PFSK-1 (cell line): ENCODE results near the gene WWC1.

Experiments
- FOXP2 ChIP-seq: optimal IDR thresholded peaks from 2 replicates; pipeline ENCODE3; 2011; ENCODE audit warnings: borderline replicate concordance, control low read depth, inconsistent platforms; ENCODE audit not compliant: insufficient read depth; ENCODE audit errors: extremely low read length, extremely low read depth
- POLR2AphosphoS5 ChIP-seq: IDR thresholded peaks from 2 replicates; pipeline ENCODE4 v1.6.1; 2012; ENCODE audit warnings: low read depth, mild to moderate bottlenecking, control low read depth, low read length, moderate library complexity
- SIN3A ChIP-seq: IDR thresholded peaks from 2 replicates; pipeline ENCODE4 v1.6.1; 2012; ENCODE audit warnings: mild to moderate bottlenecking, low read length, moderate library complexity, borderline replicate concordance; ENCODE audit not compliant: insufficient read depth
- TAF1 ChIP-seq: IDR thresholded peaks from 2 replicates; pipeline ENCODE4 v1.6.1; 2012; ENCODE audit warnings: low read length, control low read depth, borderline replicate concordance; ENCODE audit not compliant: insufficient read depth
- TF ChIP-seq, protein P1 (sequence below), 2 experiments: IDR thresholded peaks; 2 replicates each; pipeline versions ENCODE4 v1.6.1 to v1.8.0; 2011 to 2012; ENCODE audit warnings: low read depth in 2 of 2, low read length in 2 of 2, control low read depth in 1 of 2, inconsistent platforms in 1 of 2, mild to moderate bottlenecking in 1 of 2, moderate library complexity in 1 of 2; ENCODE audit not compliant: insufficient read depth in 1 of 2

WWC1 gene

DNA sequence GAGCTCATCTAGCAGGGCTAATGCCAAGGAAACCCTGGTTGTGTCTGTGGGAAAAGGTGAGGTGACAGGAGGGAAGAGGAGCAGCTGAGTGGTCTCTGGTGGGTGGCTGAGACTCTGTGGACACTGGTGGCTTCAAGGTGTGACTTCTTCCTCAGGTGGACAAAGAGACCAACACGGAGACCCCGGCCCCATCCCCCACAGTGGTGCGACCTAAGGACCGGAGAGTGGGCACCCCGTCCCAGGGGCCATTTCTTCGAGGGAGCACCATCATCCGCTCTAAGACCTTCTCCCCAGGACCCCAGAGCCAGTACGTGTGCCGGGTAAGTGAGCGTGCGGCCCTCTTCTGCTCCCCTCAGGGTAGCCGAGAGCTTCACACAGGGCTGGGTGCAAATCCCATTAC, 163.8 kb downstream of the WWC1 start:
- TF ChIP-seq TAF1, result no peak
- TF ChIP-seq SIN3A, result no peak
- TF ChIP-seq, protein P1, sequence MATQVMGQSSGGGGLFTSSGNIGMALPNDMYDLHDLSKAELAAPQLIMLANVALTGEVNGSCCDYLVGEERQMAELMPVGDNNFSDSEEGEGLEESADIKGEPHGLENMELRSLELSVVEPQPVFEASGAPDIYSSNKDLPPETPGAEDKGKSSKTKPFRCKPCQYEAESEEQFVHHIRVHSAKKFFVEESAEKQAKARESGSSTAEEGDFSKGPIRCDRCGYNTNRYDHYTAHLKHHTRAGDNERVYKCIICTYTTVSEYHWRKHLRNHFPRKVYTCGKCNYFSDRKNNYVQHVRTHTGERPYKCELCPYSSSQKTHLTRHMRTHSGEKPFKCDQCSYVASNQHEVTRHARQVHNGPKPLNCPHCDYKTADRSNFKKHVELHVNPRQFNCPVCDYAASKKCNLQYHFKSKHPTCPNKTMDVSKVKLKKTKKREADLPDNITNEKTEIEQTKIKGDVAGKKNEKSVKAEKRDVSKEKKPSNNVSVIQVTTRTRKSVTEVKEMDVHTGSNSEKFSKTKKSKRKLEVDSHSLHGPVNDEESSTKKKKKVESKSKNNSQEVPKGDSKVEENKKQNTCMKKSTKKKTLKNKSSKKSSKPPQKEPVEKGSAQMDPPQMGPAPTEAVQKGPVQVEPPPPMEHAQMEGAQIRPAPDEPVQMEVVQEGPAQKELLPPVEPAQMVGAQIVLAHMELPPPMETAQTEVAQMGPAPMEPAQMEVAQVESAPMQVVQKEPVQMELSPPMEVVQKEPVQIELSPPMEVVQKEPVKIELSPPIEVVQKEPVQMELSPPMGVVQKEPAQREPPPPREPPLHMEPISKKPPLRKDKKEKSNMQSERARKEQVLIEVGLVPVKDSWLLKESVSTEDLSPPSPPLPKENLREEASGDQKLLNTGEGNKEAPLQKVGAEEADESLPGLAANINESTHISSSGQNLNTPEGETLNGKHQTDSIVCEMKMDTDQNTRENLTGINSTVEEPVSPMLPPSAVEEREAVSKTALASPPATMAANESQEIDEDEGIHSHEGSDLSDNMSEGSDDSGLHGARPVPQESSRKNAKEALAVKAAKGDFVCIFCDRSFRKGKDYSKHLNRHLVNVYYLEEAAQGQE (IDR thresholded peaks at IDR 0.05; ENCODE audit: insufficient read depth in 1 of 2, low read depth in 2 of 2, low read length in 2 of 2), result no peak
- TF ChIP-seq POLR2AphosphoS5, result no peak
- TF ChIP-seq FOXP2, result no peak

DNA sequence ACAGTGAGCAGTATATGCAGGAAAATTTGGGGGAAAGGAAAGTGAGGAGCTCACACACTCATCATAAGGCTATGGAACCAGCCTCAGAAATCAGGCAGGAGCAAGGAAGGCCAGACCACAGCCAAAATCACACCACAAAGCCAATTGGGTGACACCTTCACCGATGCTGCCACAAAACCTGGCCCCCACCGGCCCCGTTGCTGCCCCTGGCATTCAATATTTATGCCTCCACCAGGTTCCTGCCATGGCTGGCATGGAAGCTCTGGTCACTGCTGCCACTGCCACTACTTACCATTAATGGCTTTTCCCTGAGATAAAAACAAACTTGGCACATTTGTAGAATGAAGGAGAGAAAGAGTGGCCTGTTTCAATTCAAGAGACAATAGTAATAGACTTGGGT, 166.1 kb downstream of the WWC1 start:
- TF ChIP-seq TAF1 (no peak), FOXP2 (no peak), SIN3A (no peak), POLR2AphosphoS5 (no peak)
- TF ChIP-seq, protein P1 (IDR thresholded peaks at IDR 0.05; ENCODE audit: insufficient read depth in 1 of 2, low read depth in 2 of 2, low read length in 2 of 2), result no peak

DNA sequence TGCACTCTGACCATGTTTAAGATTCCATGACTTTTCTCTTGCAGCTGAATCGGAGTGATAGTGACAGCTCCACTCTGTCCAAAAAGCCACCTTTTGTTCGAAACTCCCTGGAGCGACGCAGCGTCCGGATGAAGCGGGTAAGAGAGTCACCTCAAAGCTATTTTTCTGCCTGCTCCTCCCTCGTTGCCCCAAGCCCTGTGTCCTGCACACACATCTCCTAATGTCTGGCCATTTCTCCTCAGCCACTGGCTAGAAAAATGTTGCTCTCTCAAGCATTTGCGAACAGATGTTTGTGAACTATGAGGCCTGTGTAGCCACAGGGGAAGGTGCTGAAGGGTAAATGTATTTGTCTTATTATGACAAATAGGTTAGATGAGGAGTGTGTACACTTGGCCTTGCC, 169.2 kb downstream of the WWC1 start:
- no peak for TF ChIP-seq SIN3A
- TF ChIP-seq, protein P1 (IDR thresholded peaks at IDR 0.05; ENCODE audit: insufficient read depth in 1 of 2, low read depth in 2 of 2, low read length in 2 of 2), result no peak
- no peak for TF ChIP-seq TAF1
- no peak for TF ChIP-seq POLR2AphosphoS5
- no peak for TF ChIP-seq FOXP2

DNA sequence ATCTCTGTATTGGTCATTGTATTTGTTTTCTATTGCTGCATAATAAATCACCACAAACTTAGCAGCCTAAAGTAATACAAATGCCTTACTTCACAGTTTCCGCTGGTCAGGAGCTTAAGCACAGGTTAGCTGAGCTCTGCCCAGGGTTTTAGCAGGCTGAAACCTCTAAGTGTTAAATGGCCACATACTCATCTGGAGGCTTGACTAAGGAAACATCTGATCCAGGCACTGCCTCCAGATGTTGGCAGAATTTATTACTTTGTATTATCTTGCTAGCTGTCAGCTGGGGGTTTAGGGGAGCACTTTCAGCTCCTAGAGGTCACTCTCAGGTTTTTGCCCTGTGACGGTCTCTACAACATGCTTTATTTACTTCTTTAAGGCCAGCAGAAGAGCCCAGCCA, 171.6 kb downstream of the WWC1 start:
- no peak for TF ChIP-seq FOXP2
- no peak for TF ChIP-seq POLR2AphosphoS5
- no peak for TF ChIP-seq TAF1
- TF ChIP-seq, protein P1 (IDR thresholded peaks at IDR 0.05; ENCODE audit: insufficient read depth in 1 of 2, low read depth in 2 of 2, low read length in 2 of 2), result no peak
- no peak for TF ChIP-seq SIN3A

DNA sequence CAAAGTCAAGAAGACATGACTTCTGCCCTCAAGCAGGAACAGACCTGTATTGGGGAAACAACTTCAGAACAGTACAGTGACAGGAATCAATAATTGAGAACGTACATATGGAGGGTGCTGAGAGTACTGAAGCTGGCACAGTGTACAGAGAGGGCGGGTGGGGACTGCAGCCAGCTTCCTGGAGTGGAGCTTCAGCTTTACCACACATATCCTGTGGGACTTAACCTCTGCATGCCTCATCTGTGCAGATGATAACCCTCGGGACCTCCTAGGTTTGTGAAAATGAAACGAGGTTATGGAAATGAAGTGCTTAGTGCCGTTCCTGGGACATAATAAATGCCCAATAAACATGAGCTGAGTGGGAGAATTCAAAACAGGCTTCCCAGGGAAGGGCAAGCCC, 172.8 kb downstream of the WWC1 start:
- no peak for TF ChIP-seq POLR2AphosphoS5
